GM12873 (cell line): ENCODE data around the gene KIF12.

Experiments
- CTCF ChIP-seq: IDR thresholded peaks from 2 replicates; pipeline ENCODE4 v1.5.1; 2012; ENCODE audit warnings: low read depth, mild to moderate bottlenecking, moderate library complexity, low read length, control low read depth; ENCODE audit not compliant: insufficient read depth; ENCODE audit errors: missing control alignments

Gene KIF12

GRCh38 chr9:114126247-114127060 is 27.4 kb upstream of the KIF12 start:
- TF ChIP-seq CTCF: no peak

- no peak for TF ChIP-seq CTCF
These were observed 26.5 kb upstream of the KIF12 start for GRCh38 chr9:114125476-114126013.

DNA sequence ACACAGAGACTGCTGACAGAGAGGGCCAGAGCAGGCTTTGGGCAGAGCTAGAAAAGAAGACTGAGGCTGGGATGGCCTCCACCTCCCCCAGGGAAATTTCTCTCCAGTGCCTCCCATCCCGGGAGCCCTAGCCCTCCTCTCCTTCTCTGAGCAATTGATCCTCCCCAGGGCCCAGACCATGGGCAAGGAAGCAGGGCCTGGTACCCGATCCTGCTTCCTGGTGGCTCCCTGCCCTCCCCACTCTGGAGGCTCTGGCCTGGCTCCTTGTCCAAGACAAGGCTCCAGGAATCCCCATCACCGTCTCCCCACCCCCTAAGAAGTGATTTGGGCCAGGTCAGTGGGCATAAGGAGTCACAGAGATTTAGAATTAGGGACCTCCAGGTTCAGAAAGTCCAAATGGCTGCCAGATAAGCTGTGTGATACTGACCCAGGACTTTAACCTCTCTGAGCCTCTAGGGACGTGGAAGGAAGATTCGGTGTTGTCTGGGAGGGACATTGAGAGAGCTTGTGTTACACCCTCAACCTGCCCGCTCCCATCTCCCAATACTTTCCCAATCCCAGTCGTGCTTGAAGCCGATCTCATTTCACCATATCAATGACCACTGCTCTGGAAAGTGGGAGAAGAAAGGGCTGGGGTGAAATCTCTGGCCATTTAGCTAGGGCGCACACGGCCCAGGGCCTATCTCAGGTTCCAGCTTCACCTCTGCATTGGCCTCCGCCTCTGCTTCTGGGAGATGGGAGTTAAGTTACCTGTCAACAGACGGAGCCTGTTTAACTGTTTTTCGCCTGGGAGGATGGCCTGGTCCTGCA is 25.8 kb upstream of the KIF12 start:
- no peak for TF ChIP-seq CTCF

- TF ChIP-seq CTCF: no peak
These were observed 25.0 kb upstream of the KIF12 start for GRCh38 chr9:114124138-114124537.

GRCh38 chr9:114123031-114123977 is 24.2 kb upstream of the KIF12 start:
- TF ChIP-seq CTCF: no peak

DNA sequence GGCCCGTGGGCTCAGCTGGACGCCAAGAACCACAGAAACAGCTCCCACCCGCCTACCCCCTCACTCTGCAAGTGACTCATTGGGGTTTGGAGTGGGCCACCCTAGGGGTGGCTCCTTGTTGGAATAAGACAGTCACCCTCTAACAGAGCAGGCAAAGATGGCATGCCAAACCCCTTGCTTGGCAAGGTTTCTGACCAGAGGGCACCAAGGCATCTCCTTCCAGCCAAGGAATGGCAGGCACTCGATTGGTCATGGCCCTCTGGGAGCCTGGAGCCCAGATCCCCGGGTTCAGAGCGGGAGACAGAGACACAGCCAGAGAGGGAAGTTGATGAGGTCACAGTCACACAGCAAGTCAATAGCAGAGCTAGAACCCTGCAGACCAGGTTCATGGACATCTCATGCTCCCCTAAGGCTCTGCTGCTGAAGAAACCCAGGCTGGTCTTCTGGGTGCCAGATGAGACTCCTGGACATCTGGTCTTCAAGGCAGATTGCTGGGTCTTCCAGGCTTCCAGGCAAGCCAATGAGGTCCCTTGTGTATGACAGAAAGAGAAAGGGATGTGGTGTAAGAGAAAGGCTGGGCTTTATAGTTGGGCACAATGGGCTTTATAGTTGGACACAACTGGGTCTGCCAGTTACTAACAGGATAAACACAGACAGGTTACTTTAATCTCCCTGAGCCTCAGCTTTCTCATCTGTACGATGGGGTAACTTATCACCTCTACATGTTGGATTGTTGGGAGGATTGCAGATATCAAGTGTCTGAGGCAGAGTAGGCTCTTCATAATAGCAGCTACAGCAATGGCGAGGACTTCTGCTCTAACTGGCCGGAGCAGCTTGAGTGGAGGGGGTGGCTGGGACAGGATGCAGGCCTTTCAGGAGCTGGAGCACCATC is 23.3 kb upstream of the KIF12 start:
- TF ChIP-seq CTCF: no peak
